Measurements from ENCODE around the gene PLEKHA3.

The PLEKHA3 gene

DNA sequence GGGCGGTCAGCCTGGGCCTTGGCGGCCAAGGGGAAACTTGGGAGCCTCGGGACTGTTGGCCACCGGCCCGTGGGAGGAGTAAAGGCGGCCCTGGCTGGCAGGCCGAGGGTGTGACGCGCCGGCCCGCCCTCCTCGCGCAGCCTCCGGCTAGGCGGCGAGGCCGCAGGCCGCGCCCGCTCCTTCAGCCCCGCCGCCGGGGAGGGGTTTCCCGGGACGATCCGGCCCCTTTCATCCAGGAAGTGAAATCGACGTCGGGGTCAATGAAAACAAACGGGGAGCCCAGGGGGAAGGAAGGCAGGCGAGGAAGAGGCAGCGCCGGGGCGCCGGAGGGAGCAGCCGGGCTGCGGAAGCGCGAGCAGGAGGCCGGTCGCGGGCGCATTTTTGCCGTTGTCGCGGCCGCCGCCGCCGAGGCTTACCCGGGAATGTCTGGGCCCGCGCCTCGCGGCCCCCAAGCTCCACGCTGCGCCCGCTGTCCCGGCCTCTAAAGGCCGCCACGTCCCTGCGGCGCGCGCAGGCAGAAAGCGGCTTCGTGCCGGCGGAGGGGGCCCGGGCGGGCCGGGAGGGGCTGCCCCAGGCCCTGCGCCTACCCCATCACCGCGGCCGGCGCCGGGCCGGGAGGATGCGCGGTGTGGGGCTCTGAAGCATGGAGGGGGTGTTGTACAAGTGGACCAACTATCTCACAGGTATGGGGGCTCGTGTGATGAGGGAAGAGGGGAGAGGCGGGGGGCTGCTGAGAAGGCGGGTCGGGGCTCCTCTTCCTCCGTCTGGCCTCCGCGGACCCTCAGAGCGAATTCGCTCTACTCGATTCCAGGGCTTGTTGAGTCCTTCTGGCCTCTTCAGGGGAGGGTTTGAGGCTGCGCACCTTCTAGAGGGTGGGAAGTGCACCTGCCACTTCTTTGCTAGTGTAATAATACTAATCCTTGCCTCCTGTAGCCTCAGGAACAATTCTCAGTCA lies at the start of gene PLEKHA3:
Gene PLEKHA3, plus strand, starts transcription at position 231 of the 955 bp plus-strand sequence. Its CDS starts 413 bp downstream, at position 644.
- peak within 1 kb of the TSS; percentile 95 for H3K4me3 ChIP-seq (ENCODE audit: low read depth, low read length)
- TF ChIP-seq POLR2A (IDR thresholded peaks at IDR 0.05; ENCODE audit: extremely low read depth, insufficient read length): peak; percentile 27
- TF ChIP-seq, protein P1, sequence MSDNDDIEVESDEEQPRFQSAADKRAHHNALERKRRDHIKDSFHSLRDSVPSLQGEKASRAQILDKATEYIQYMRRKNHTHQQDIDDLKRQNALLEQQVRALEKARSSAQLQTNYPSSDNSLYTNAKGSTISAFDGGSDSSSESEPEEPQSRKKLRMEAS (IDR thresholded peaks at IDR 0.05; ENCODE audit: low read depth, low read length): peak; percentile 25
- TF ChIP-seq, protein P2, sequence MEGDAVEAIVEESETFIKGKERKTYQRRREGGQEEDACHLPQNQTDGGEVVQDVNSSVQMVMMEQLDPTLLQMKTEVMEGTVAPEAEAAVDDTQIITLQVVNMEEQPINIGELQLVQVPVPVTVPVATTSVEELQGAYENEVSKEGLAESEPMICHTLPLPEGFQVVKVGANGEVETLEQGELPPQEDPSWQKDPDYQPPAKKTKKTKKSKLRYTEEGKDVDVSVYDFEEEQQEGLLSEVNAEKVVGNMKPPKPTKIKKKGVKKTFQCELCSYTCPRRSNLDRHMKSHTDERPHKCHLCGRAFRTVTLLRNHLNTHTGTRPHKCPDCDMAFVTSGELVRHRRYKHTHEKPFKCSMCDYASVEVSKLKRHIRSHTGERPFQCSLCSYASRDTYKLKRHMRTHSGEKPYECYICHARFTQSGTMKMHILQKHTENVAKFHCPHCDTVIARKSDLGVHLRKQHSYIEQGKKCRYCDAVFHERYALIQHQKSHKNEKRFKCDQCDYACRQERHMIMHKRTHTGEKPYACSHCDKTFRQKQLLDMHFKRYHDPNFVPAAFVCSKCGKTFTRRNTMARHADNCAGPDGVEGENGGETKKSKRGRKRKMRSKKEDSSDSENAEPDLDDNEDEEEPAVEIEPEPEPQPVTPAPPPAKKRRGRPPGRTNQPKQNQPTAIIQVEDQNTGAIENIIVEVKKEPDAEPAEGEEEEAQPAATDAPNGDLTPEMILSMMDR (IDR thresholded peaks at IDR 0.05; ENCODE audit: low read depth, low read length): no peak
- TF ChIP-seq MYC (IDR thresholded peaks at IDR 0.05; ENCODE audit: low read depth, low read length): peak; percentile 50
- peak; percentile 95 for DNase-seq (ENCODE audit: low read depth)

DNA sequence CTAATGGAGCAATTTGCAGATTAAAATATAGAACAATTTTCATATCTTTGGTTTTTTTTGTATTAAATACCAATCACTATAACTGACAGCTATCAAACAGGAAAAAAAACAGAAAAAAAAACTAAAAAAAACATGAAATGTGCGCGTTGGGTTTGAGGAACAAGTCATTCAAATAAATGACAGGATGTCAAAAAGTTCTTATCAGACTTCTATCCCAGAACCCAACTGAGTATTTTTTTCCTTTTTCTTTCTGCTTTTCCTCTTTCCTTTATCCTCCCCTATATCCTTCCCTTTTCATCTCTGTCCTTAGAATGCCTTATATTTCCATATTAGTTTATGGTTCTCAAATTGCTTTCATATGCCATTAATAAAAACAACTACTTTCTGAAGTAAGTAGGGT lies 43.6 kb upstream of the PLEKHA3 start:
- H3K4me3 ChIP-seq (ENCODE audit: low read depth, low read length): no peak overlapping the region

DNA sequence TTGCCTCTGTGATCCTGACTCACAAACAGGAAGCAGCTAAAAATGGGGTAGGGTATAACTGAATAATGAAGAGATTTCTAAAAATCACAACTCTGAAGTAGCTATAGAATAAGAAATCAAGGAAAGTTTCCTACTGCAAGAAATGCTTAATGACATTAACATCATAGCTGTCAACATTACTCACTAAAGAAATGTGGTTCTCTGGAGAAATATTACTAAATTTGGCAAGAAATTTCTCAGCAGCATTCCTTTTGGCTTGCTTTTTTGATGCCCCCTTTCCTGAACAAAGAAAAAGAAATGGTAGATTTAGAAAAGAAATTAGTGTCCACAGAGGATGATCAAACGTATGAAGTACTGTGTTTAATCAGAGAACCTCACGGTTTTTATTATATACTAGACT lies 38.8 kb upstream of the PLEKHA3 start:
- TF ChIP-seq, protein P1 (IDR thresholded peaks at IDR 0.05; ENCODE audit: low read depth, low read length): no peak
- TF ChIP-seq POLR2A (IDR thresholded peaks at IDR 0.05; ENCODE audit: extremely low read depth, insufficient read length) (no peak), MYC (IDR thresholded peaks at IDR 0.05; ENCODE audit: low read depth, low read length) (no peak)
- TF ChIP-seq, protein P2 (IDR thresholded peaks at IDR 0.05; ENCODE audit: low read depth, low read length): no peak
- no peak for DNase-seq (ENCODE audit: low read depth)
- no peak overlapping the region for H3K4me3 ChIP-seq (ENCODE audit: low read depth, low read length)

More for the DNA sequence above, 43.6 kb upstream of the PLEKHA3 start:
- DNase-seq (ENCODE audit: low read depth): no peak
- TF ChIP-seq, protein P1 (IDR thresholded peaks at IDR 0.05; ENCODE audit: low read depth, low read length): no peak
- TF ChIP-seq, protein P2 (IDR thresholded peaks at IDR 0.05; ENCODE audit: low read depth, low read length): no peak

DNA sequence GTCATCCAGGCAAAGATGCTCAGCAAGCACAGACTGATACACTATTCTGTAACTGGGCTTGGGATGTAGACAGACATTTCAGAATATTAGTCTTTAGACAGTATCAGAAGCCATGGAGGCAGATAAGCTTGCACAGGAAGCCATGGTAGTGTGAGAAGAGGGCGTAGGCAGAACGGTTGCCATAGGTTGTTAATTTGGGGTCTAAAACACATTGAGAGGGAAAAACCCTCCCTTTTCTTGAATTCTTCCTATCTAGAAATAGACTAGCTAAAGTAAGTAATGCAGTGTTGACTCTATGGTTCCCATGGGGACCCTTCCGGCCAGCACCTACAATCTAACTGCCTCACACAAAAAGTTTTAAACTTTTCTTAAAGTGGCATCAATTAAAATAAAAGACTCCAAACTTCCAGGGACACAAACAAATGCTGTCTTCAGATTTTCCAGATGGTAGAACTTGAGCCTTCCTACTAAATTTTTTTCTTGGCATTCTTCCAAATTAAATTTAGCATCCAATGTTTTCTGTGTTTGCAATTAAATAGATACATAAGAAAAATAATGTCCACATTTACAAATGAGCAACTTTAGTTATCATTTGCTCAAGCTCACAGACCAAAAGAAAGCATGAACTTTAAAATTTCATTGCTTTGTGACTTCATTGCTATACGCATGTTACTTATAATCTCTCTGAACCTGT lies 31.1 kb upstream of the PLEKHA3 start:
- DNase-seq (ENCODE audit: low read depth): no peak
- TF ChIP-seq POLR2A (IDR thresholded peaks at IDR 0.05; ENCODE audit: extremely low read depth, insufficient read length): no peak
- TF ChIP-seq, protein P2 (IDR thresholded peaks at IDR 0.05; ENCODE audit: low read depth, low read length): no peak
- TF ChIP-seq, protein P1 (IDR thresholded peaks at IDR 0.05; ENCODE audit: low read depth, low read length): no peak
- TF ChIP-seq MYC (IDR thresholded peaks at IDR 0.05; ENCODE audit: low read depth, low read length): no peak
- peak overlapping the region; percentile 83 for H3K4me3 ChIP-seq (ENCODE audit: low read depth, low read length)

DNA sequence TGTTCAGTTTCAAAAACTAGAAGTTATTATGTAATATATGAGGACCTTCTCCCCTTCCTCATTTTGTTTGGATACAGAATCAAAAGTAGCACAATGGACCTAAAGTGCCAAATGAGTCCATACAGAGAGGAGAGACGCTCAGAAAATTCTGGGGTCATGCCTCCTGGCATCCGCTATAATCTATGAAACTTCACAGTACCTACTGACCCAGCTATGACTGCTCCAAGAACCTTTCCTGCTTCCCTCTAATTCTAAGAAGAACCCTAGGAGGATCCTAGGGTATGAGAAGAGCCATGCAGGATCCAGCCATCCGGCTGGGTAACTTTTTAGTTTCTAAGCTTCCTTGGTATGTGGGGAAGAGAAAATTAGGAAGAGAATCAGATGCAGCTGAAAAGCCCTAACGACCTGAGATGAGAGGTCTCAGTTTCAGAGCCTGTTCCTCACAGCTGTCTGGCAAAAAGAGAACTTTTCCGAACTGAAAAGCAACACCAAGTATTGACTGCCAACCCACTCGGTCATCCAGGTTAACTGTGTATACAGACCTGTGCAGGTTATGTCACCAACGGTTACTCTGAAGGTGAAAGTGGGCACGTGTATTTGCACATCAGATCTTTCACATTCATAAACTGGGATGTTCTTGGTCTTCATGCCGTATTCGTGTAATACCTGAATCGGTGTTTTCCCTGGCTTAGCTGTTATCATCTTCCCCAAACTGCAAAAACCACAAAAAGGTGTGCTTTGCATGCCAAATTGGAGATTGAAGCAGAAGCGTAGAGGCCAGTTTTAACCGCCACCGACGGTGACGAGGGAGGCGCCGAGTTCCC lies 30.3 kb upstream of the PLEKHA3 start:
- TF ChIP-seq POLR2A (IDR thresholded peaks at IDR 0.05; ENCODE audit: extremely low read depth, insufficient read length) (no peak), MYC (IDR thresholded peaks at IDR 0.05; ENCODE audit: low read depth, low read length) (no peak)
- TF ChIP-seq, protein P2 (IDR thresholded peaks at IDR 0.05; ENCODE audit: low read depth, low read length): no peak
- TF ChIP-seq, protein P1 (IDR thresholded peaks at IDR 0.05; ENCODE audit: low read depth, low read length): no peak
- peak overlapping the region; percentile 83 for H3K4me3 ChIP-seq (ENCODE audit: low read depth, low read length)
- peak; percentile 26 for DNase-seq (ENCODE audit: low read depth)

All from NB4 (cell line).